Thyroid gland (tissue), 4 donors: ENCODE results near the gene C10orf90.
A peak's percentile ranks its signal among the peaks of the same experiment; 100 is the strongest.

Experiments
- POLR2A ChIP-seq, 2 donors: fragments of 450-650 bp; IDR thresholded peaks; one replicate each; pipeline ENCODE4 v1.6.1; 2017; ENCODE audit warnings: antibody characterized with exemption in 2 of 2, mild to moderate bottlenecking in 2 of 2, moderate library complexity in 1 of 2
- TF ChIP-seq, protein P1 (sequence below), 6 experiments: fragments of 200-600 bp in 3 of 6; fragments of 450-650 bp in 3 of 6; sonication (generic) in 3 of 6; IDR thresholded peaks; one replicate each; pipeline ENCODE4 v1.5.1; 2016 to 2019; ENCODE audit warnings: antibody characterized with exemption in 6 of 6, mild to moderate bottlenecking in 2 of 6, inconsistent platforms in 1 of 6, moderate library complexity in 1 of 6

DNA sequence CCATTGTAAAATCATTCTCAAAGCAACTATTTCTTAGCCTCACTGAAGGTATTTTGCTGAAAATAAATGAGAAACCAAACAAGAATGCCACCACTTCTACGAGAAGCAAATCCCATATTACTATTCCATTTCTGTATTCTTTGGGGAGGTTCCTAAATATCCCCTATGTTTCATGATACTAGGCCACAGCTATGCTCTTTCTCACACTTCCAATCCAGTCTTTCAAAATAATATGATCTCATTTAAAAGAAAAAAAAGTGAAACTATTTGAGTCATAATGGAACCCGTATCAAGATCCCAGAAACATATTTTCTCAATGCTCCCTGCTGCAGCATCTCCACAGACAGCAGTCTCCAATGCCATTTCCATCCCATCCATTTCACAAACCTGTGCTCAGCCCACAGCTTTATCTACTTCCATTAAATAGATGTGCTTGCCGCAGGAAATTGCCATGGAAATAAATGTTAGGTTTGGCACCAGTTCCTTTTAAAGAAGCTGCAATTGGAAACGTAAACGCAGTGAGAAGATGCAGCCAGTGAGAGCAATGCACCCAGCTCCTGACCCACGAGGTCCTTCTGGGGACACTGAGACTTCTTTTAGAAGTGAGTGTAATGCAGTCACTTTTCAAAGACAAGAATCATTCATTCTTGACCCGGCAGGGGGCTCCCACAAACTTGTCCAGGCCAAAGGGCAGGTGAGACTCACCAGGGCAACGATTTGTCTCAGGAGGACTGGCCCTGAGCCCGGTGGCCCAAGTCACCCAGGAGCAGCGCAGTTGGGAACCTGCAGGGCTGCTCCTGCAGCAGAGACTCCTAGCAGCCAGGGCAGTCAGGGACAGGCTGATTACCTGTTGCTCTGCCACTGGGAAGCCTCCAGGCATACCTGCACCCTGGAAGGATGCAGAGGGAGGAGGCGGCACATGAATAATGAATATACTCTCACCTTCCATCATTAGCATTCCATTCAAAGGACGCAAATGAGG is 99.6 kb downstream of the C10orf90 start:
- TF ChIP-seq, protein P1, sequence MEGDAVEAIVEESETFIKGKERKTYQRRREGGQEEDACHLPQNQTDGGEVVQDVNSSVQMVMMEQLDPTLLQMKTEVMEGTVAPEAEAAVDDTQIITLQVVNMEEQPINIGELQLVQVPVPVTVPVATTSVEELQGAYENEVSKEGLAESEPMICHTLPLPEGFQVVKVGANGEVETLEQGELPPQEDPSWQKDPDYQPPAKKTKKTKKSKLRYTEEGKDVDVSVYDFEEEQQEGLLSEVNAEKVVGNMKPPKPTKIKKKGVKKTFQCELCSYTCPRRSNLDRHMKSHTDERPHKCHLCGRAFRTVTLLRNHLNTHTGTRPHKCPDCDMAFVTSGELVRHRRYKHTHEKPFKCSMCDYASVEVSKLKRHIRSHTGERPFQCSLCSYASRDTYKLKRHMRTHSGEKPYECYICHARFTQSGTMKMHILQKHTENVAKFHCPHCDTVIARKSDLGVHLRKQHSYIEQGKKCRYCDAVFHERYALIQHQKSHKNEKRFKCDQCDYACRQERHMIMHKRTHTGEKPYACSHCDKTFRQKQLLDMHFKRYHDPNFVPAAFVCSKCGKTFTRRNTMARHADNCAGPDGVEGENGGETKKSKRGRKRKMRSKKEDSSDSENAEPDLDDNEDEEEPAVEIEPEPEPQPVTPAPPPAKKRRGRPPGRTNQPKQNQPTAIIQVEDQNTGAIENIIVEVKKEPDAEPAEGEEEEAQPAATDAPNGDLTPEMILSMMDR (IDR thresholded peaks at IDR 0.05): peak in 1 of 6 experiments; percentile 13
- no peak for TF ChIP-seq POLR2A (IDR thresholded peaks at IDR 0.05)
